Psoas muscle (tissue), 8 donors: ENCODE results near the gene CARS2. TPM values are rescaled to one million over a fixed set of nuclear protein-coding genes. Genes with fewer than 3 reads are reported as not detected.

Experiments used
- ATAC-seq, 4 donors: fragments of 200-7000 bp; cut with Tn5 transposase; one replicate each; pipeline ENCODE4 v1.9.1; 2020; ENCODE audit warnings: moderate library complexity in 3 of 4, mild to moderate bottlenecking in 2 of 4
- DNase-seq, 2 donors: peaks; one replicate each; pipeline ENCODE4 v3.0.0-alpha.2; 2020
- H3K27ac ChIP-seq: fragments of 200-600 bp; one replicate; pipeline ENCODE4 v1.8.0; 2022
- H3K27me3 ChIP-seq, 3 donors: fragments of 200-600 bp in 1 of 3; one replicate each; pipeline versions ENCODE4 v1.6.1 to v1.8.0; 2013 to 2022; ENCODE audit warnings: low read length in 2 of 3, mild to moderate bottlenecking in 2 of 3, moderate library complexity in 1 of 3; ENCODE audit not compliant: insufficient read depth in 3 of 3
- H3K36me3 ChIP-seq, 2 donors: fragments of 200-600 bp in 1 of 2; one replicate each; pipeline versions ENCODE4 v1.6.1 to v1.8.0; 2013 to 2022; ENCODE audit warnings: low read depth in 1 of 2, mild to moderate bottlenecking in 1 of 2, moderate library complexity in 1 of 2; ENCODE audit not compliant: insufficient read depth in 1 of 2
- H3K4me1 ChIP-seq: fragments of 200-600 bp; one replicate; pipeline ENCODE4 v1.8.0; 2022
- H3K4me3 ChIP-seq: fragments of 200-600 bp; one replicate; pipeline ENCODE4 v1.8.0; 2022; ENCODE audit warnings: mild to moderate bottlenecking
- H3K9me3 ChIP-seq: fragments of 200-600 bp; one replicate; pipeline ENCODE4 v1.8.0; 2022
- WGBS, 3 donors: extraction: QIAGEN DNeasy Blood & Tissue Kit; methylation state at CpG; one replicate each; pipeline versions ENCODE4 v1.1.6 to v1.1.7; 2013; 5-methylcytosine and 5-hydroxymethylcytosine counted together
- intact Hi-C, 2 donors: fragments of 100-400 bp; cut with DNase I; formaldehyde crosslinking; loops; one replicate each; pipeline versions ENCODE4 v1.11.0 to v1.14.2; 2022
- long read RNA-seq, 2 donors: library from polyadenylated mRNA; unstranded; transcript quantifications; one replicate each; pipeline ENCODE4 v2.0.0, GENCODE V29; 2021
- polyA plus RNA-seq, 3 donors: library from polyadenylated mRNA; stranded (reverse); fragments of 200-250 nt; gene quantifications; one replicate each; pipeline ENCODE4 v1.2.3, GENCODE V29; 2013
- total RNA-seq, 4 donors: library from RNA; stranded (reverse); fragmentation: NEBNext Ultra II Directional in 2 of 4; extraction: Animal tissue kit (Norgen Biotek cat#: 25700) in 2 of 4; gene quantifications; one replicate each; pipeline versions ENCODE4 v1.2.1 to v1.2.4, GENCODE V29; 2021 to 2023
- TF ChIP-seq, protein P1 (sequence below): fragments of 200-600 bp; IDR thresholded peaks from one replicate; pipeline ENCODE4 v1.8.0; 2022; ENCODE audit warnings: antibody characterized with exemption
- donor health status: healthy with polysubstance abuse.
- donor health status: DM: no; HTN: no; CAD: no; lungs with moderate emphysema.
- donor health status: Bipolar disorder and iron deficiency.
- donor health status: healthy.
- donor health status: DM: yes; HTN: yes; CAD: no.
- donor health status: DM: no; HTN: no; CAD: no.
- donor health status: DM: no; HTN: no; CAD: no.
- donor health status: DM: yes; HTN: yes; CAD: no.

Gene CARS2
- total RNA-seq: 10 to 100 TPM; 41.3 to 59.0 (median 49.5) TPM
- polyA plus RNA-seq: 10 to 100 TPM; 56.3 to 85.2 (median 57.0) TPM
- long read RNA-seq, donor 1, transcript CARS2-201 (15 exons, 1,879 nt): major isoform, 42 of 57 reads
- long read RNA-seq, donor 1, partial matches to known transcripts: 1 of 57 reads
- long read RNA-seq, donor 1, other reads (novel, unspliced or antisense): 11 of 57 reads
- long read RNA-seq, donor 2, transcript CARS2-201 (15 exons, 1,879 nt): major isoform, 53 of 81 reads
- long read RNA-seq, donor 2, partial matches to known transcripts: 5 of 81 reads
- long read RNA-seq, donor 2, other reads (novel, unspliced or antisense): 23 of 81 reads

DNA sequence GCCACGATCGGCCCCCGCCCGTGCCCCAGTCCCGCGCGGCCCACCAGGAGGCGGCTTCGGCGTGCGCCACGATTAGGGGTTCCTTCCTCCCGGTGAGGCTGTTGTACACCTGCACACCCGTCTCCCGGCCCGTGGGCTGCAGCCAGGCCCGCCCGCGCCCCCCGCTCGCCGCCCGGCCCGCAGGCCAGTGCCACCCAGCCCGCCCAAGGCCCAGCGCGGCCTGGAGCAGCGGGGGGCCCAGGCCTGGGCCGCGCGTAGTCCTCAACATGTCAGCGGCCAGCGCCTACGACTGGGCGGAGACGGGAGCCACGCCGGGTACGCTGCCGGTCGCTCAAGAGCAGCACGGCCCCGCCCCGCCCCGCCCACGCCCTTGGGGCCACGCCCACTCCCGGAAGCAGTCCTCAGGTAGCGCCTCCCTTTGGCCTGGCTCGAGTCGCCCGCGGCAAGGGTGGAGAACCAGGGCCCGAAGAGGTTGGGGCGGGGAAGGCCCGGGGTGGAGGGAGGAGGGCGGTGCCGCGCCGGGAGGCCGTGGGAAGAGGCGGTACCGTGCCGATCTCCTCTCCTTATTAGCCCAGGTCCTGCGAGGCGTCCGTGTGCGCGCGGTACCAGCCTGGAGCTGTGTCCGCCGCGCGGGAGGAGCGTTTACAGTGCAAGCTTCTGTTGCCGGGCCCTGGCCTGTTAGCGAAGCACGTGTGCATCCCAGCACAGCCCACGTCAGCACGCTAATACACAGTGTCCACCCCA is at the start of gene CARS2:
Gene CARS2, minus strand, starts transcription at position 291 of the 744 bp plus-strand sequence. Its CDS starts 23 bp downstream, at position 268.
- ATAC-seq: peak; percentile 93 to 96 (median 94)
- Histone ChIP-seq H3K36me3 (peaks cover 0 to 12% of the 10 kb centered on the region in 2 donors), H3K4me3 (peak within 1 kb of the TSS; percentile 75), H3K9me3 (no peaks in the 10 kb centered on the region), H3K4me1 (peaks cover 45% of the 10 kb centered on the region), H3K27me3 (no peaks in the 10 kb centered on the region), H3K27ac (peak within 1 kb of the TSS; percentile 88)
- TF ChIP-seq, protein P1, sequence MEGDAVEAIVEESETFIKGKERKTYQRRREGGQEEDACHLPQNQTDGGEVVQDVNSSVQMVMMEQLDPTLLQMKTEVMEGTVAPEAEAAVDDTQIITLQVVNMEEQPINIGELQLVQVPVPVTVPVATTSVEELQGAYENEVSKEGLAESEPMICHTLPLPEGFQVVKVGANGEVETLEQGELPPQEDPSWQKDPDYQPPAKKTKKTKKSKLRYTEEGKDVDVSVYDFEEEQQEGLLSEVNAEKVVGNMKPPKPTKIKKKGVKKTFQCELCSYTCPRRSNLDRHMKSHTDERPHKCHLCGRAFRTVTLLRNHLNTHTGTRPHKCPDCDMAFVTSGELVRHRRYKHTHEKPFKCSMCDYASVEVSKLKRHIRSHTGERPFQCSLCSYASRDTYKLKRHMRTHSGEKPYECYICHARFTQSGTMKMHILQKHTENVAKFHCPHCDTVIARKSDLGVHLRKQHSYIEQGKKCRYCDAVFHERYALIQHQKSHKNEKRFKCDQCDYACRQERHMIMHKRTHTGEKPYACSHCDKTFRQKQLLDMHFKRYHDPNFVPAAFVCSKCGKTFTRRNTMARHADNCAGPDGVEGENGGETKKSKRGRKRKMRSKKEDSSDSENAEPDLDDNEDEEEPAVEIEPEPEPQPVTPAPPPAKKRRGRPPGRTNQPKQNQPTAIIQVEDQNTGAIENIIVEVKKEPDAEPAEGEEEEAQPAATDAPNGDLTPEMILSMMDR: no peak
- peak; percentile 96 to 98 for DNase-seq
- intact Hi-C loops: no loop called here
- WGBS, 3 donors: 0 to 1% (median 1%) methylated on average over 44 to 80 of the region's 80 CpGs

DNA sequence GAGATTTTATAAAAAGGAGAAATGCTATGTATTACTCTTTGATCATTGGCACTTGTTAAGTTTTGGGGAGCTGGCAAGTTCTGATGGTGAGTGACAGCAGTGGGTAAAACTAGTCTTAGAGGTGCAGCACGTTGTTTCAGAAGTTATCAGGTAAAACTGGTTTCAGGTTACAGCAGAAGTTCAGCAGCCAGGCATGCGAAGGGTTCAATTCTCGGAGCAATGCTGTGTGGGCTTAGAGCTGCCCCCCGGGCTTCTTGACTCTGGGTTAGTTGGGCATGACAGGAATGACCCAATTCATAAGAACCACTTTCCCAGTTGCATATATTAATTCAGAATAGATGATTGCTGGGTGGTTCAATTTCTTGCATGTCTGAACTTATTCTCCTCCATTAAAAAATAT is 42.4 kb upstream of the CARS2 start:
- H3K27me3 ChIP-seq: no peaks in the 10 kb centered on the region
- WGBS, 3 donors: 59 to 66% (median 61%) methylated on average over 4 of the region's 4 CpGs
- ATAC-seq (no peak), DNase-seq (no peak)
- no peak overlapping the region for H3K4me3 ChIP-seq
- H3K4me1 ChIP-seq: no peaks in the 10 kb centered on the region
- intact Hi-C loops: no loop called here
- no peak overlapping the region for H3K27ac ChIP-seq
- no peaks in the 10 kb centered on the region for H3K9me3 ChIP-seq
- TF ChIP-seq, protein P1: no peak
- H3K36me3 ChIP-seq: no peaks in the 10 kb centered on the region

DNA sequence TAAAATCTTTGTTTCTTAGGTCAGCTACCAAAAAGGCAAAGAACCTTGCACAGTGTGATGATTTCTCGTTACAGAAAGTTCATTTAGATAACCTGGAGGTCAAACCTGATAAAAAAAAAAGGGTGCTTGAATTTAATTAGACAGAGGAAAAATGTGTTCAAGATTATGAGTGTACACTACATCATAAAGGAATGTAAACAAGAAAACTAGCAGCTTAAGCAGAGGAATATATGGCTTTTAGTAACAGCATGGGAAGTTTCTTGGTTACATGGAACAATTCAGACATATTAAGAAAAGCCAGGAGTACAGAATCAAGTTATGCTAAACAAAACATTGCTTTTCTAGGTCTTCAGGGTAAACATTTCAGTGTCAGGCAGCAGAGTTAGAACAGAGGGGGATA is 40.5 kb upstream of the CARS2 start:
- ATAC-seq (no peak), DNase-seq (no peak)
- H3K27me3 ChIP-seq: no peaks in the 10 kb centered on the region
- TF ChIP-seq, protein P1: no peak
- WGBS, 3 donors: 83 to 93% (median 89%) methylated on average over 1 of the region's 1 CpG
- H3K4me1 ChIP-seq: no peaks in the 10 kb centered on the region
- H3K4me3 ChIP-seq: no peak overlapping the region
- no peaks in the 10 kb centered on the region for H3K9me3 ChIP-seq
- H3K27ac ChIP-seq: no peak overlapping the region
- intact Hi-C loops: no loop called here
- H3K36me3 ChIP-seq: no peaks in the 10 kb centered on the region

- TF ChIP-seq, protein P1: no peak
- Histone ChIP-seq H3K4me3 (no peak overlapping the region), H3K9me3 (no peaks in the 10 kb centered on the region), H3K36me3 (no peaks in the 10 kb centered on the region), H3K27ac (no peak overlapping the region), H3K27me3 (no peaks in the 10 kb centered on the region), H3K4me1 (no peaks in the 10 kb centered on the region)
- intact Hi-C loops: loop anchor here in 1 of 2 donors (5.0 kb wide), 1 partner anchor 389 kb away; no protein-coding TSS in a partner anchor
- DNase-seq (no peak), ATAC-seq (no peak)
- 70 to 86% (median 70%) methylated on average over 1 of the region's 1 CpG for WGBS, 3 donors
Measured at GRCh38 chr13:110743687-110744086, 37.8 kb upstream of the CARS2 start.
